ENCODE measurements around the gene KRT78. TPM values are rescaled to one million over a fixed set of nuclear protein-coding genes. Genes with fewer than 3 reads are reported as not detected.

KRT78 gene
- total RNA-seq, 1 donor, result not detected

- no peak overlapping the region for H3K4me3 ChIP-seq (ENCODE audit: low read depth, low read length)
- TF ChIP-seq CTCF (IDR thresholded peaks at IDR 0.05; ENCODE audit: insufficient read depth, low read length), result no peak
- DNase-seq (ENCODE audit: low read depth), result no peak
Measured at GRCh38 chr12:52794479-52795331, 54.1 kb downstream of the KRT78 start.

- no peak for TF ChIP-seq CTCF (IDR thresholded peaks at IDR 0.05; ENCODE audit: insufficient read depth, low read length)
- no peak for DNase-seq (ENCODE audit: low read depth)
- no peak overlapping the region for H3K4me3 ChIP-seq (ENCODE audit: low read depth, low read length)
Measured at GRCh38 chr12:52792185-52793029, 56.4 kb downstream of the KRT78 start.

- TF ChIP-seq CTCF (IDR thresholded peaks at IDR 0.05; ENCODE audit: insufficient read depth, low read length), result no peak
- DNase-seq (ENCODE audit: low read depth), result no peak
- H3K4me3 ChIP-seq (ENCODE audit: low read depth, low read length), result no peak overlapping the region
Measured at GRCh38 chr12:52791271-52792184, 57.3 kb downstream of the KRT78 start.

GRCh38 chr12:52790427-52791270 is 58.1 kb downstream of the KRT78 start:
- H3K4me3 ChIP-seq (ENCODE audit: low read depth, low read length), result no peak overlapping the region
- TF ChIP-seq CTCF (IDR thresholded peaks at IDR 0.05; ENCODE audit: insufficient read depth, low read length), result no peak
- DNase-seq (ENCODE audit: low read depth), result no peak

- no peak for DNase-seq (ENCODE audit: low read depth)
- no peak for TF ChIP-seq CTCF (IDR thresholded peaks at IDR 0.05; ENCODE audit: insufficient read depth, low read length)
- H3K4me3 ChIP-seq (ENCODE audit: low read depth, low read length), result no peak overlapping the region
Measured at GRCh38 chr12:52789637-52790426, 59.0 kb downstream of the KRT78 start.
